SK-N-SH (cell line): Measurements from ENCODE around the gene ZNF804B.

Experiments used
- EZH2phosphoT487 ChIP-seq: fragments of 200-600 bp; sonication (generic); IDR thresholded peaks from 2 replicates; pipeline ENCODE4 v1.6.1; 2017; ENCODE audit warnings: low read depth, mixed run types, mild to moderate bottlenecking, antibody characterized with exemption, moderate library complexity, borderline replicate concordance
- POLR2AphosphoS5 ChIP-seq: IDR thresholded peaks from 2 replicates; pipeline ENCODE4 v1.6.1; 2012; ENCODE audit warnings: low read depth, low read length
- RCOR1 ChIP-seq: fragments of 150-350 bp; IDR thresholded peaks from 2 replicates; pipeline ENCODE4 v1.6.1; 2017; ENCODE audit warnings: antibody characterized with exemption, low read length
- TAF1 ChIP-seq: IDR thresholded peaks from 2 replicates; pipeline ENCODE4 v1.6.1; 2012; ENCODE audit warnings: low read depth, mild to moderate bottlenecking, low read length, moderate library complexity, borderline replicate concordance
- TF ChIP-seq, protein P1 (sequence below): IDR thresholded peaks from 2 replicates; pipeline ENCODE4 v1.4.0; 2012; ENCODE audit warnings: low read depth

DNA sequence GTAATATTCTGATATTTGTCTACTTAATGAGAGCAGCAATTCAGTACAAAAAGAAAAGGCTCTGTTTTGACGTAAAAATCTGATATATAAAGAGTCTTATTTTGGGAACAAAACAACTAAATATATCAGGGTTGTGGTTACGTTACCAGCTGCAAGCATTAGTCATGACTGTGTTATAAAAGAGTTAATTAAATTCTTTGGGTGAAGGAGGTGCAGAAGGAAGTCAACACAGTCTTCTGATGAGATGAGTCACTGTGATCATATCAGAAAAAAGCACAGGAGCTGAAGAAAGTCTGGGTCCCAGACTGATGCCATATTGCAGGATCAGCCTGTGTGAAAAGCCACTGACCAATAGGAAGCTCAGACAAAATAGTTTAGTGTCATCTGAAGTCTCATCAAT, 270.4 kb downstream of the ZNF804B start:
- TF ChIP-seq EZH2phosphoT487 = no peak
- TF ChIP-seq, protein P1, sequence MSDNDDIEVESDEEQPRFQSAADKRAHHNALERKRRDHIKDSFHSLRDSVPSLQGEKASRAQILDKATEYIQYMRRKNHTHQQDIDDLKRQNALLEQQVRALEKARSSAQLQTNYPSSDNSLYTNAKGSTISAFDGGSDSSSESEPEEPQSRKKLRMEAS = no peak
- TF ChIP-seq TAF1 = no peak
- no peak for TF ChIP-seq RCOR1
- no peak for TF ChIP-seq POLR2AphosphoS5
